D721Med (cell line): Measurements from ENCODE around the gene TNIK.
"Not testable (repeated sequence)": the region's sequence is repeated elsewhere in the genome, so short reads cannot be mapped to it uniquely, and the experiment has no call there.

Experiments used
- DNase-seq: peaks from one replicate; pipeline ENCODE4 v3.0.0; 2011; ENCODE audit warnings: low spot score; ENCODE audit not compliant: insufficient read length
- FAIRE-seq: peaks from 2 replicates; lab custom pipeline; 2011; peaks lifted over from hg19 to GRCh38; lab: Jason Lieb, UNC
- TF ChIP-seq, protein P1 (sequence below): IDR thresholded peaks from 2 replicates; pipeline ENCODE4 v1.5.1; 2012; ENCODE audit warnings: mild to moderate bottlenecking, control low read depth; ENCODE audit not compliant: insufficient read depth; ENCODE audit errors: missing control alignments

Gene TNIK

DNA sequence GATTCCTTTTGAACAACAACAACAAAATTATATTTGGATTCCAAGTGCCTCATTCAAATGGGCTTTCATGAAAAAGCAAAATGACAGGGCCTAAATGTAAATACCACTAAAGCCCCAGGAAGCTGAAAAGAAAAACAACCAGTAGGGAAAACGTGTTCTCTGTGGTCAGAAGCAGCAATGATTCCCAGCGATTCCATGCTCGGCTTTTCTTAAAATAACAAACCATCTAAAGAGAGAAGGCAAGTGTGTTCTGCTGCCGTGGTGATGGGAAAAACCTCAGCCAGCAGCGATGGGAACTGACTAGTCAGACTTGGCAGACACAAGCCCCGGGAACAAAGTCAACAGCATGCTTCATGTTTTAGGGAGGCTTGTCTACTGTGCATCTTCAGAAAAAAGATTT is 153.6 kb downstream of the TNIK start:
- TF ChIP-seq, protein P1, sequence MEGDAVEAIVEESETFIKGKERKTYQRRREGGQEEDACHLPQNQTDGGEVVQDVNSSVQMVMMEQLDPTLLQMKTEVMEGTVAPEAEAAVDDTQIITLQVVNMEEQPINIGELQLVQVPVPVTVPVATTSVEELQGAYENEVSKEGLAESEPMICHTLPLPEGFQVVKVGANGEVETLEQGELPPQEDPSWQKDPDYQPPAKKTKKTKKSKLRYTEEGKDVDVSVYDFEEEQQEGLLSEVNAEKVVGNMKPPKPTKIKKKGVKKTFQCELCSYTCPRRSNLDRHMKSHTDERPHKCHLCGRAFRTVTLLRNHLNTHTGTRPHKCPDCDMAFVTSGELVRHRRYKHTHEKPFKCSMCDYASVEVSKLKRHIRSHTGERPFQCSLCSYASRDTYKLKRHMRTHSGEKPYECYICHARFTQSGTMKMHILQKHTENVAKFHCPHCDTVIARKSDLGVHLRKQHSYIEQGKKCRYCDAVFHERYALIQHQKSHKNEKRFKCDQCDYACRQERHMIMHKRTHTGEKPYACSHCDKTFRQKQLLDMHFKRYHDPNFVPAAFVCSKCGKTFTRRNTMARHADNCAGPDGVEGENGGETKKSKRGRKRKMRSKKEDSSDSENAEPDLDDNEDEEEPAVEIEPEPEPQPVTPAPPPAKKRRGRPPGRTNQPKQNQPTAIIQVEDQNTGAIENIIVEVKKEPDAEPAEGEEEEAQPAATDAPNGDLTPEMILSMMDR: no peak
- DNase-seq (no peak), FAIRE-seq (no peak)

GRCh38 chr3:171305823-171306222 is 154.4 kb downstream of the TNIK start:
- DNase-seq, FAIRE-seq: not testable (repeated sequence)

DNA sequence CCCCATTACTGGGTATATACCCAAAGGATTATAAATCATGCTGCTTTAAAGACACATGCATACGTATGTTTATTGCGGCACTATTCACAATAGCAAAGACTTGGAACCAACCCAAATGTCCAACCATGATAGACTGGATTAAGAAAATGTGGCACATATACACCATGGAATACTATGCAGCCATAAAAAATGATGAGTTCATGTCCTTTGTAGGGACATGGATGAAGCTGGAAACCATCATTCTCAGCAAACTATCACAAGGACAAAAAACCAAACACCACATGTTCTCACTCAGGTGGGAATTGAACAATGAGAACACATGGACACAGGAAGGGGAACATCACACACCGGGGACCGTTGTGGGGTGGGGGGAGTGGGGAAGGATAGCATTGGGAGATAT is 155.7 kb downstream of the TNIK start:
- not testable (repeated sequence) for DNase-seq, FAIRE-seq

- FAIRE-seq, DNase-seq: not testable (repeated sequence)
Observed at GRCh38 chr3:171304017-171304416, 156.2 kb downstream of the TNIK start.

DNA sequence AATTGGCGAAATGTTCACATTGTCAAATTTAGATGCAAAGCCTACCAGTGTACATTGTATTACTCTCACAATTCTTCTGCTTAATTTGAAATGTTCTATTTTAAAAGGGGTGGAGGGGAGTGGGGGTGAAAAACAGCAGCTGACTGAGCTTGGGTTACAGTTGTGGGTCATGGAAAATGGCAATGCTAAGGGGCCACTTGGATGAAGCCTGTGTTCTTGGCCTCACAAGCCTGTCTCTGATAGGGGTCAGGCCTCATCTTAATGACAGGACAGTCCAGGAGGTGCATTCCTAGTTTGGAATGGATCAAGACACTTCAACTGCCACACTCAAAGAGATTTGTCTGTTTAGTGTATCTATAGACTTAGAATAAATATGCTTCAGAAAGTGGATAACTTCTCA is 158.2 kb downstream of the TNIK start:
- FAIRE-seq: no peak
- TF ChIP-seq, protein P1: no peak

DNA sequence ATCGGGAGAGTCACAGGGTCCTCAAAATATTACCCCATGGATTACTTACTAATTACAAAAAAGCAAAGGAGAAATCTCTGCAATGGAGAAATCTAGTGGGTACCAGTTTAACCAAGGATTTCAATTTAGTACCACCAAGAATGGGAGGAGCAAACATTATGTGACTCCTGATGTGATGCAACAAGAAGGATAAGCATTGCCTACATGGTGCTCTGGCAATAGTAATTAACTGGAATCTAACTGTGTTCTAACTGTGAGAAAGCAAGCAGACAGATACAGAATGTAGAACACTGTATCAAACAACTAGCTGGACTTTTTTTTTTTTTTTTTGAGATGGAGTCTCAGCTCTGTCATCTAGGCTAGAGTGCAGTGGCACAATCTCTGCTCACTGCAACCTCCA is 159.2 kb downstream of the TNIK start:
- FAIRE-seq: no peak
- TF ChIP-seq, protein P1: no peak
- DNase-seq: no peak

More for the DNA sequence above, 158.2 kb downstream of the TNIK start:
- no peak for DNase-seq

DNA sequence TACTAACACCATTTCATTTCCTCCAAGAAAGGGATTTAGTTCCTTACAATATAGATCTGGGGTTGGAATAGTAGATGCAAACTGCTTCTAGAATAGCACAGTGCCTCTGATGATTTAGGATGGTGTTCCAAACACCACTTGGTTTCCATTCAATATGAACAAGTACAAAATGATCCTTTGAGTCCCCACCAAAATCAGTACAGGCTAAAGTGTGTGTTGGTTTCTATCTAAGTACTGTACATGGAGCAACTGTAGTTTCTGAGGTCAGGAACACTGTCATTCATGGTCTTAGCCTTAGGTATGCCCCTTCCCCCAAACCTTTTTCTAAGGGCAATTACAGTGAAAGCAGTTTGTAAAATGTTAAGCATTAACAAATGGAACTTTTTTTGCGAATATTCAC is 162.3 kb downstream of the TNIK start:
- no peak for FAIRE-seq
- TF ChIP-seq, protein P1: no peak

GRCh38 chr3:171297207-171297606 is 163.0 kb downstream of the TNIK start:
- FAIRE-seq (no peak), DNase-seq (no peak)
- TF ChIP-seq, protein P1: no peak

More for the DNA sequence above, 162.3 kb downstream of the TNIK start:
- DNase-seq: no peak
